Measurements from ENCODE around the gene LARP4B. TPM values are rescaled to one million over a fixed set of nuclear protein-coding genes. Genes with fewer than 3 reads are reported as not detected.

The LARP4B gene
- polyA plus RNA-seq, 1 of the 3 experiments (the other 2 are of a cell fraction) = 23.3 TPM

DNA sequence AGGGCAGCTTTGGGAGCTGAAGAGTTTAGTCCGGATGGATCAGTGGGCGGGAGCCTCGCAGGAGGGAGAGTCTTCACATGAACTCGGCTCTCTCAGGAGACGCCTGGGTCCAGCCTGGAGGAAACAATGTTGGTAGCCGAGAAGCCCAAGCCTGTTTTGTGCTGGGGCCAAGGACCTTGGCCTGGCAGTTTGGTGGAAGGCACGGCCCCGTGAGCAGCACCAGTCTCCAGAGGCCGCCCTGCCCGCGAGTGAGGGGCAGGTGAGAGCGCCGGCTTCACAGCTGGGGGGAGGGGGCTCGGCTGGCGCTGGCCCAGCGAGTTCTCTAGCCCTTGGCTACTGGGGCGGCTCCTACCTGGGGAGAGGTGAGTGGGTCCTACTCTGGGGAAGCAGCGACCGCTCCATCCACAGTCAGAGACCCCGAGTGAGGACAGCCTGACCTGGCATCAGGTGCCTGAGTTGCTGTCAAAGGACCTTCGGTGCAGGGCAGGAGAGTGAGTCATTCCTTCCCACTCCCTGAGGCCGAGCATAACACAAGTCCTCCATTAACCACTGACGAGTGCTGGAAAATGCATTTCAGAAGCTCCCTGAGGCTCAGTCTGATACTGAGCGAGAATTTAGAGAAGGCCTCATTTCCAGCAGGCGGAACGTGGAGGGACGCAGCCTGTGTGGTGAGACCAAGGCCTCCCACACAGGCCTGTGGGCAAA, 152.7 kb downstream of the LARP4B start:
- H3K36me3 ChIP-seq (replicated peaks in 1 of 2; ENCODE audit: control insufficient read depth in 1 of 2, insufficient read depth in 2 of 2, low read length in 1 of 2) = no peaks in the 10 kb centered on the region
- no peaks in the 10 kb centered on the region for H3K9me3 ChIP-seq
- H3K4me1 ChIP-seq (ENCODE audit: control insufficient read depth in 1 of 2, insufficient read depth in 2 of 2, low read depth in 1 of 2, low read length in 1 of 2) = peaks cover 4 to 5% of the 10 kb centered on the region in 2 experiments; a peak in 2 of 4 replicates
- no peak overlapping the region for H3K27ac ChIP-seq (ENCODE audit: low read depth in 2 of 2, low read length in 1 of 2)
- H3K4me3 ChIP-seq (ENCODE audit: low read depth in 2 of 2, low read length in 1 of 2) = no peak overlapping the region
- H3K27me3 ChIP-seq (ENCODE audit: insufficient read depth) = no peaks in the 10 kb centered on the region
- H3K79me2 ChIP-seq (ENCODE audit: insufficient read depth) = no peaks in the 10 kb centered on the region
- CTCF ChIA-PET = interaction anchor here (1.2 kb wide), 1 partner anchor 11 kb away, joined by 6 read pairs; no protein-coding TSS in a partner anchor
- TF ChIP-seq JUND (IDR thresholded peaks at IDR 0.05) = no peak
- TF ChIP-seq GATA2 (CRISPR knock-in tag; IDR thresholded peaks at IDR 0.05) = no peak
- TF ChIP-seq RCOR1 (IDR thresholded peaks at IDR 0.05; ENCODE audit: low read length) = no peak
- no peak for TF ChIP-seq EZH2phosphoT487 (IDR thresholded peaks at IDR 0.05; ENCODE audit: borderline replicate concordance, low read depth)
- TF ChIP-seq FOXM1 (IDR thresholded peaks at IDR 0.05; ENCODE audit: low read depth) = no peak
- H4K20me1 ChIP-seq (ENCODE audit: insufficient read depth) = no peaks in the 10 kb centered on the region
- 87% methylated on average over 21 of the region's 27 CpGs for WGBS (ENCODE audit: low lambda C conversion rate)
- DNase-seq = peak; percentile 19
- no peaks in the 10 kb centered on the region for H3F3A ChIP-seq (replicated peaks; ENCODE audit: insufficient read depth)
- H2AFZ ChIP-seq (ENCODE audit: low read depth) = no peak overlapping the region
- POLR2A ChIA-PET = no interaction called here
- no peaks in the 10 kb centered on the region for H3K9me2 ChIP-seq
- no peak overlapping the region for H3K4me2 ChIP-seq
- H3K9ac ChIP-seq = no peak overlapping the region

DNA sequence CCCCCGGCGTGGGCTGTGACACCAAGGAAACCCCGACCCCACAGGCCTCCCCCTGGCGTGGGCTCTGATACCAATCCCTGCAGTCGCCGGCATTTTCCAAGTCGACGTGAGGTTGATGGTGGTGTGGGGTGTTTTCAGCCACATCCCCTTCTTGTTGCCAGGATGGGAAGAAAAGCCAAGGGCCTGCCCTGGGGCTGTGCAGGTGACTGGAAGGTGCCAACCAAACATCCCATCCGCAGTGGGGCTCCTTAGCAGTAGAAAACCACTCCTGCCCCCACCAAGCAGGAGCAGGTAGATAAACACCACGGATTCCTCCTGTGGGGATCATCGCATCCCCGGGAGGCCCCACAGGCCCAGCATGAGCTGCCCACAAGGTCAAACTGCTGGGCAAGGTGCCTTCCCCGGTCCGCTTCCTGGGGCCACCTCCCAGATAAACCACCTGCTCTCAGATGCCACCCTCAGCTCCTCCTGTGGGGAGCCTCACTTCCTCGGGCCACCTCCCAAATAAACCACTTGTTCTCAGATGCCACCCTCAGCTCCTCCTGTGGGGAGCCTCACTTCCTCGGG, 153.5 kb downstream of the LARP4B start:
- DNase-seq = no peak
- TF ChIP-seq TEAD4 (IDR thresholded peaks at IDR 0.05; ENCODE audit: borderline replicate concordance, insufficient read depth) (no peak), CHD2 (IDR thresholded peaks at IDR 0.05; ENCODE audit: low read length, partially characterized antibody) (no peak), FOXJ3 (CRISPR knock-in tag; IDR thresholded peaks at IDR 0.05) (no peak), RXRA (IDR thresholded peaks at IDR 0.05; ENCODE audit: borderline replicate concordance, low read depth) (no peak), RCOR1 (IDR thresholded peaks at IDR 0.05; ENCODE audit: low read length) (no peak), FOXM1 (IDR thresholded peaks at IDR 0.05; ENCODE audit: low read depth) (no peak), EP300 (IDR thresholded peaks at IDR 0.05; ENCODE audit: borderline replicate concordance in 1 of 2, low read depth in 1 of 2, low read length in 1 of 2) (no peak), EZH2phosphoT487 (IDR thresholded peaks at IDR 0.05; ENCODE audit: borderline replicate concordance, low read depth) (no peak), ELF1 (IDR thresholded peaks at IDR 0.05) (no peak), RAD21 (IDR thresholded peaks at IDR 0.05; ENCODE audit: low read length) (no peak), NFIC (IDR thresholded peaks at IDR 0.05; ENCODE audit: borderline replicate concordance) (no peak), POLR2AphosphoS5 (IDR thresholded peaks at IDR 0.05; ENCODE audit: low read depth, low read length) (no peak), TAF1 (IDR thresholded peaks at IDR 0.05; ENCODE audit: borderline replicate concordance, low read depth, low read length) (no peak), SIN3A (IDR thresholded peaks at IDR 0.05; ENCODE audit: borderline replicate concordance, low read depth, low read length) (no peak), RFX5 (IDR thresholded peaks at IDR 0.05; ENCODE audit: low read length) (no peak), NRF1 (IDR thresholded peaks at IDR 0.05; ENCODE audit: low read depth, low read length) (no peak), MXI1 (IDR thresholded peaks at IDR 0.05; ENCODE audit: low read depth, low read length) (no peak)
- TF ChIP-seq, protein P1, sequence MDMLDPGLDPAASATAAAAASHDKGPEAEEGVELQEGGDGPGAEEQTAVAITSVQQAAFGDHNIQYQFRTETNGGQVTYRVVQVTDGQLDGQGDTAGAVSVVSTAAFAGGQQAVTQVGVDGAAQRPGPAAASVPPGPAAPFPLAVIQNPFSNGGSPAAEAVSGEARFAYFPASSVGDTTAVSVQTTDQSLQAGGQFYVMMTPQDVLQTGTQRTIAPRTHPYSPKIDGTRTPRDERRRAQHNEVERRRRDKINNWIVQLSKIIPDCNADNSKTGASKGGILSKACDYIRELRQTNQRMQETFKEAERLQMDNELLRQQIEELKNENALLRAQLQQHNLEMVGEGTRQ (IDR thresholded peaks at IDR 0.05; ENCODE audit: borderline replicate concordance, low read depth, low read length) = no peak
- TF ChIP-seq, protein P2, sequence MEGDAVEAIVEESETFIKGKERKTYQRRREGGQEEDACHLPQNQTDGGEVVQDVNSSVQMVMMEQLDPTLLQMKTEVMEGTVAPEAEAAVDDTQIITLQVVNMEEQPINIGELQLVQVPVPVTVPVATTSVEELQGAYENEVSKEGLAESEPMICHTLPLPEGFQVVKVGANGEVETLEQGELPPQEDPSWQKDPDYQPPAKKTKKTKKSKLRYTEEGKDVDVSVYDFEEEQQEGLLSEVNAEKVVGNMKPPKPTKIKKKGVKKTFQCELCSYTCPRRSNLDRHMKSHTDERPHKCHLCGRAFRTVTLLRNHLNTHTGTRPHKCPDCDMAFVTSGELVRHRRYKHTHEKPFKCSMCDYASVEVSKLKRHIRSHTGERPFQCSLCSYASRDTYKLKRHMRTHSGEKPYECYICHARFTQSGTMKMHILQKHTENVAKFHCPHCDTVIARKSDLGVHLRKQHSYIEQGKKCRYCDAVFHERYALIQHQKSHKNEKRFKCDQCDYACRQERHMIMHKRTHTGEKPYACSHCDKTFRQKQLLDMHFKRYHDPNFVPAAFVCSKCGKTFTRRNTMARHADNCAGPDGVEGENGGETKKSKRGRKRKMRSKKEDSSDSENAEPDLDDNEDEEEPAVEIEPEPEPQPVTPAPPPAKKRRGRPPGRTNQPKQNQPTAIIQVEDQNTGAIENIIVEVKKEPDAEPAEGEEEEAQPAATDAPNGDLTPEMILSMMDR (IDR thresholded peaks at IDR 0.05) = no peak
- TF ChIP-seq, protein P3, sequence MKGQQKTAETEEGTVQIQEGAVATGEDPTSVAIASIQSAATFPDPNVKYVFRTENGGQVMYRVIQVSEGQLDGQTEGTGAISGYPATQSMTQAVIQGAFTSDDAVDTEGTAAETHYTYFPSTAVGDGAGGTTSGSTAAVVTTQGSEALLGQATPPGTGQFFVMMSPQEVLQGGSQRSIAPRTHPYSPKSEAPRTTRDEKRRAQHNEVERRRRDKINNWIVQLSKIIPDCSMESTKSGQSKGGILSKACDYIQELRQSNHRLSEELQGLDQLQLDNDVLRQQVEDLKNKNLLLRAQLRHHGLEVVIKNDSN (IDR thresholded peaks at IDR 0.05; ENCODE audit: borderline replicate concordance, low read depth) = no peak
- H3K27ac ChIP-seq (ENCODE audit: low read depth in 2 of 2, low read length in 1 of 2) = no peak overlapping the region
- no peaks in the 10 kb centered on the region for H4K20me1 ChIP-seq (ENCODE audit: insufficient read depth)
- POLR2A ChIA-PET = no interaction called here
- 89% methylated on average over 12 of the region's 16 CpGs for whole genome bisulfite sequencing (ENCODE audit: low lambda C conversion rate)
- no peaks in the 10 kb centered on the region for H3K27me3 ChIP-seq (ENCODE audit: insufficient read depth)
- no peaks in the 10 kb centered on the region for H3K9me3 ChIP-seq
- no peaks in the 10 kb centered on the region for H3K9me2 ChIP-seq
- no peak overlapping the region for H2AFZ ChIP-seq (ENCODE audit: low read depth)
- no peaks in the 10 kb centered on the region for H3F3A ChIP-seq (replicated peaks; ENCODE audit: insufficient read depth)
- H3K79me2 ChIP-seq (ENCODE audit: insufficient read depth) = no peaks in the 10 kb centered on the region
- no peaks in the 10 kb centered on the region for H3K36me3 ChIP-seq (replicated peaks in 1 of 2; ENCODE audit: control insufficient read depth in 1 of 2, insufficient read depth in 2 of 2, low read length in 1 of 2)
- no peak overlapping the region for H3K4me2 ChIP-seq
- CTCF ChIA-PET = interaction anchor here (1.2 kb wide), 1 partner anchor 12 kb away, joined by 6 read pairs; no protein-coding TSS in a partner anchor
- no peak overlapping the region for H3K9ac ChIP-seq
- no peak overlapping the region for H3K4me3 ChIP-seq (ENCODE audit: low read depth in 2 of 2, low read length in 1 of 2)
- peaks cover 4 to 5% of the 10 kb centered on the region in 2 experiments; a peak in 2 of 4 replicates for H3K4me1 ChIP-seq (ENCODE audit: control insufficient read depth in 1 of 2, insufficient read depth in 2 of 2, low read depth in 1 of 2, low read length in 1 of 2)
